ENCODE measurements around the gene TM4SF20.

The TM4SF20 gene

GRCh38 chr2:227312579-227312978 is 66.5 kb downstream of the TM4SF20 start:
- H3K4me1 ChIP-seq (ENCODE audit: control insufficient read depth, insufficient read depth, low read length), result no peaks in the 10 kb centered on the region

More at GRCh38 chr2:227312579-227312978, 66.5 kb downstream of the TM4SF20 start:
- Histone ChIP-seq H3K4me3 (ENCODE audit: low read depth, low read length) (no peak overlapping the region), H3K27ac (ENCODE audit: extremely low read depth, low read depth, low read length) (no peak overlapping the region), H3K36me3 (ENCODE audit: control insufficient read depth in 2 of 2, insufficient read depth in 1 of 2, low read length in 2 of 2) (no peaks in the 10 kb centered on the region), H3K9me3 (ENCODE audit: control insufficient read depth, insufficient read depth, low read depth, low read length) (no peaks in the 10 kb centered on the region)
- ChIA-PET POLR2A (no interaction called here), CTCF (no interaction called here)
- TF ChIP-seq, protein P1, sequence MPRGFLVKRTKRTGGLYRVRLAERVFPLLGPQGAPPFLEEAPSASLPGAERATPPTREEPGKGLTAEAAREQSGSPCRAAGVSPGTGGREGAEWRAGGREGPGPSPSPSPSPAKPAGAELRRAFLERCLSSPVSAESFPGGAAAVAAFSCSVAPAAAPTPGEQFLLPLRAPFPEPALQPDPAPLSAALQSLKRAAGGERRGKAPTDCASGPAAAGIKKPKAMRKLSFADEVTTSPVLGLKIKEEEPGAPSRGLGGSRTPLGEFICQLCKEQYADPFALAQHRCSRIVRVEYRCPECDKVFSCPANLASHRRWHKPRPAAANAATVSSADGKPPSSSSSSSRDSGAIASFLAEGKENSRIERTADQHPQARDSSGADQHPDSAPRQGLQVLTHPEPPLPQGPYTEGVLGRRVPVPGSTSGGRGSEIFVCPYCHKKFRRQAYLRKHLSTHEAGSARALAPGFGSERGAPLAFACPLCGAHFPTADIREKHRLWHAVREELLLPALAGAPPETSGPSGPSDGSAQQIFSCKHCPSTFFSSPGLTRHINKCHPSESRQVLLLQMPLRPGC (tag by site-specific recombination; IDR thresholded peaks at IDR 0.05), result no peak
- no peak for TF ChIP-seq SP3 (tag by site-specific recombination; IDR thresholded peaks at IDR 0.05)
- no peak for TF ChIP-seq RBAK (tag by site-specific recombination; IDR thresholded peaks at IDR 0.05)
- TF ChIP-seq ZFP41 (tag by site-specific recombination; IDR thresholded peaks at IDR 0.05; ENCODE audit: borderline replicate concordance), result no peak
- TF ChIP-seq, protein P2, sequence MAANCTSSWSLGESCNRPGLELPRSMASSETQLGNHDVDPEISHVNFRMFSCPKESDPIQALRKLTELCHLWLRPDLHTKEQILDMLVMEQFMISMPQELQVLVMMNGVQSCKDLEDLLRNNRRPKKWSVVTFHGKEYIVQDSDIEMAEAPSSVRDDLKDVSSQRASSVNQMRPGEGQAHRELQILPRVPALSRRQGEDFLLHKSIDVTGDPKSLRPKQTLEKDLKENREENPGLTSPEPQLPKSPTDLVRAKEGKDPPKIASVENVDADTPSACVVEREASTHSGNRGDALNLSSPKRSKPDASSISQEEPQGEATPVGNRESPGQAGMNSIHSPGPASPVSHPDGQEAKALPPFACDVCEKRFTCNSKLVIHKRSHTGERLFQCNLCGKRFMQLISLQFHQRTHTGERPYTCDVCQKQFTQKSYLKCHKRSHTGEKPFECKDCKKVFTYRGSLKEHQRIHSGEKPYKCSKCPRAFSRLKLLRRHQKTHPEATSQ (tag by site-specific recombination; IDR thresholded peaks at IDR 0.05), result no peak
- TF ChIP-seq, protein P3, sequence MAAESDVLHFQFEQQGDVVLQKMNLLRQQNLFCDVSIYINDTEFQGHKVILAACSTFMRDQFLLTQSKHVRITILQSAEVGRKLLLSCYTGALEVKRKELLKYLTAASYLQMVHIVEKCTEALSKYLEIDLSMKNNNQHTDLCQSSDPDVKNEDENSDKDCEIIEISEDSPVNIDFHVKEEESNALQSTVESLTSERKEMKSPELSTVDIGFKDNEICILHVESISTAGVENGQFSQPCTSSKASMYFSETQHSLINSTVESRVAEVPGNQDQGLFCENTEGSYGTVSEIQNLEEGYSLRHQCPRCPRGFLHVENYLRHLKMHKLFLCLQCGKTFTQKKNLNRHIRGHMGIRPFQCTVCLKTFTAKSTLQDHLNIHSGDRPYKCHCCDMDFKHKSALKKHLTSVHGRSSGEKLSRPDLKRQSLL (tag by site-specific recombination; IDR thresholded peaks at IDR 0.05), result no peak
- no peak for TF ChIP-seq SETDB1 (IDR thresholded peaks at IDR 0.05; ENCODE audit: insufficient read length, low read length)
- no peak for TF ChIP-seq YY1 (tag by site-specific recombination; IDR thresholded peaks at IDR 0.05)
- TF ChIP-seq, protein P4, sequence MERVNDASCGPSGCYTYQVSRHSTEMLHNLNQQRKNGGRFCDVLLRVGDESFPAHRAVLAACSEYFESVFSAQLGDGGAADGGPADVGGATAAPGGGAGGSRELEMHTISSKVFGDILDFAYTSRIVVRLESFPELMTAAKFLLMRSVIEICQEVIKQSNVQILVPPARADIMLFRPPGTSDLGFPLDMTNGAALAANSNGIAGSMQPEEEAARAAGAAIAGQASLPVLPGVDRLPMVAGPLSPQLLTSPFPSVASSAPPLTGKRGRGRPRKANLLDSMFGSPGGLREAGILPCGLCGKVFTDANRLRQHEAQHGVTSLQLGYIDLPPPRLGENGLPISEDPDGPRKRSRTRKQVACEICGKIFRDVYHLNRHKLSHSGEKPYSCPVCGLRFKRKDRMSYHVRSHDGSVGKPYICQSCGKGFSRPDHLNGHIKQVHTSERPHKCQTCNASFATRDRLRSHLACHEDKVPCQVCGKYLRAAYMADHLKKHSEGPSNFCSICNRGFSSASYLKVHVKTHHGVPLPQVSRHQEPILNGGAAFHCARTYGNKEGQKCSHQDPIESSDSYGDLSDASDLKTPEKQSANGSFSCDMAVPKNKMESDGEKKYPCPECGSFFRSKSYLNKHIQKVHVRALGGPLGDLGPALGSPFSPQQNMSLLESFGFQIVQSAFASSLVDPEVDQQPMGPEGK (tag by site-specific recombination; IDR thresholded peaks at IDR 0.05), result no peak
- no peak for TF ChIP-seq ZNF510 (tag by site-specific recombination; IDR thresholded peaks at IDR 0.05; ENCODE audit: insufficient replicate concordance)
- TF ChIP-seq ZNF521 (tag by site-specific recombination; IDR thresholded peaks at IDR 0.05), result no peak
- TF ChIP-seq ZNF223 (tag by site-specific recombination; IDR thresholded peaks at IDR 0.05), result no peak
- TF ChIP-seq, protein P5, sequence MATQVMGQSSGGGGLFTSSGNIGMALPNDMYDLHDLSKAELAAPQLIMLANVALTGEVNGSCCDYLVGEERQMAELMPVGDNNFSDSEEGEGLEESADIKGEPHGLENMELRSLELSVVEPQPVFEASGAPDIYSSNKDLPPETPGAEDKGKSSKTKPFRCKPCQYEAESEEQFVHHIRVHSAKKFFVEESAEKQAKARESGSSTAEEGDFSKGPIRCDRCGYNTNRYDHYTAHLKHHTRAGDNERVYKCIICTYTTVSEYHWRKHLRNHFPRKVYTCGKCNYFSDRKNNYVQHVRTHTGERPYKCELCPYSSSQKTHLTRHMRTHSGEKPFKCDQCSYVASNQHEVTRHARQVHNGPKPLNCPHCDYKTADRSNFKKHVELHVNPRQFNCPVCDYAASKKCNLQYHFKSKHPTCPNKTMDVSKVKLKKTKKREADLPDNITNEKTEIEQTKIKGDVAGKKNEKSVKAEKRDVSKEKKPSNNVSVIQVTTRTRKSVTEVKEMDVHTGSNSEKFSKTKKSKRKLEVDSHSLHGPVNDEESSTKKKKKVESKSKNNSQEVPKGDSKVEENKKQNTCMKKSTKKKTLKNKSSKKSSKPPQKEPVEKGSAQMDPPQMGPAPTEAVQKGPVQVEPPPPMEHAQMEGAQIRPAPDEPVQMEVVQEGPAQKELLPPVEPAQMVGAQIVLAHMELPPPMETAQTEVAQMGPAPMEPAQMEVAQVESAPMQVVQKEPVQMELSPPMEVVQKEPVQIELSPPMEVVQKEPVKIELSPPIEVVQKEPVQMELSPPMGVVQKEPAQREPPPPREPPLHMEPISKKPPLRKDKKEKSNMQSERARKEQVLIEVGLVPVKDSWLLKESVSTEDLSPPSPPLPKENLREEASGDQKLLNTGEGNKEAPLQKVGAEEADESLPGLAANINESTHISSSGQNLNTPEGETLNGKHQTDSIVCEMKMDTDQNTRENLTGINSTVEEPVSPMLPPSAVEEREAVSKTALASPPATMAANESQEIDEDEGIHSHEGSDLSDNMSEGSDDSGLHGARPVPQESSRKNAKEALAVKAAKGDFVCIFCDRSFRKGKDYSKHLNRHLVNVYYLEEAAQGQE (tag by site-specific recombination; IDR thresholded peaks at IDR 0.05), result no peak
- TF ChIP-seq ZNF626 (tag by site-specific recombination; IDR thresholded peaks at IDR 0.05), result no peak
- TF ChIP-seq ZBTB1 (tag by site-specific recombination; IDR thresholded peaks at IDR 0.05), result no peak
- TF ChIP-seq ZNF341 (tag by site-specific recombination; IDR thresholded peaks at IDR 0.05; ENCODE audit: low read depth), result no peak
- no peak for TF ChIP-seq ZNF354C (tag by site-specific recombination; IDR thresholded peaks at IDR 0.05; ENCODE audit: borderline replicate concordance, low read depth)
- TF ChIP-seq HIC1 (tag by site-specific recombination; IDR thresholded peaks at IDR 0.05), result no peak

Measured in HEK293 (cell line).